Measurements from ENCODE around the gene APOA5. TPM values are rescaled to one million over a fixed set of nuclear protein-coding genes. Genes with fewer than 3 reads are reported as not detected.

Gene APOA5
- total and polyA plus RNA-seq, 9 of the 15 experiments (the other 6 are each of a cell fraction or from before 2014, with no cell fraction given) = not detected

DNA sequence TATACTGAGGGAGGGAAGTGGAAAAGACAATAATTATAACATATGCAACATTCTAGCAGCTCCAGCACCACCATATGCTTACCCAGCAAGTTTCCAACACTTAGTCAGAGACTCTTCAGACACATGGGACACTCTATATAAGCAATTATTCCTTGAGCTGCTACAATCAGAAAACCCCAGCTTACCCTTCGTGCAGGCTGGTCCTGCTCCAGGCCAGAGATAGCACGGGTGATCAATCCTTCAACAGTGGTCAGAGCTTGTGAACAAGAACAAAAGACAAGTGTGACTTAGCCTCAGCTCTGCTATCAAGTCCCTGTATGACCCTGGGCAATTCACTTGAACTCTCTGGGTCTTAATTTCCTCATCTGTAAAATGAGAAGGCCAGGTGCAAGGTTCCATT lies 5.4 kb downstream of the APOA5 start:
- peaks cover 54% of the 10 kb centered on the region for H3K36me3 ChIP-seq (ENCODE audit: control insufficient read depth, insufficient read depth, low read length)
- 28% methylated on average over 2 of the region's 2 CpGs for WGBS (ENCODE audit: insufficient coverage, low coverage, missing lambda C conversion rate)
- H3K9ac ChIP-seq (ENCODE audit: insufficient read depth in 1 of 2, low read depth in 2 of 2, low read length in 2 of 2) = peak overlapping the region in 1 of 2 experiments; percentile 88; a peak in 2 of 4 replicates
- no peak overlapping the region for H2AFZ ChIP-seq (ENCODE audit: low read depth, low read length)
- ChIA-PET POLR2A (interaction anchor here (0.8 to 2.8 kb wide), 5 partner anchors 9 to 27 kb away, joined by 3 to 15 read pairs (median 3); partner anchors contain the start of gene BUD13), CTCF (ENCODE audit: low intra/inter-chr PET ratio) (no interaction called here)
- H3K27me3 ChIP-seq (ENCODE audit: control insufficient read depth in 2 of 2, insufficient read depth in 2 of 2, low read length in 2 of 2) = no peaks in the 10 kb centered on the region
- no peak for DNase-seq (ENCODE audit: extremely low read depth in 1 of 4, low spot score in 3 of 4)
- intact Hi-C loops (cut with micrococcal nuclease) = no loop called here
- in situ Hi-C loops (cut with MboI) = loop anchor here (5.0 kb wide), 1 partner anchor 316 kb away; no protein-coding TSS in a partner anchor
- H4K20me1 ChIP-seq (replicated peaks; ENCODE audit: control insufficient read depth, insufficient read depth, low read length) = no peaks in the 10 kb centered on the region
- H3K4me2 ChIP-seq (ENCODE audit: insufficient read depth, low read length) = peak overlapping the region; percentile 92
- H3K4me3 ChIP-seq = peak overlapping the region; percentile 98; the same call in 1 of the 2 replicates
- H3K4me1 ChIP-seq (replicated peaks in 1 of 2; ENCODE audit: control insufficient read depth in 2 of 2, insufficient read depth in 2 of 2, low read length in 2 of 2) = peaks cover 19 to 24% of the 10 kb centered on the region in 2 experiments; a peak in 4 of 5 replicates
- no peak overlapping the region for H3K27ac ChIP-seq (ENCODE audit: extremely low read depth, low read depth, low read length)
- peaks cover 24% of the 10 kb centered on the region for H3K79me2 ChIP-seq (ENCODE audit: control insufficient read depth, insufficient read depth, low read length)
- no peak for ATAC-seq
- H3K9me3 ChIP-seq (replicated peaks; ENCODE audit: control insufficient read depth, insufficient read depth, low read depth, low read length) = no peaks in the 10 kb centered on the region
- FAIRE-seq = no peak
- no peaks in the 10 kb centered on the region for H3K9me1 ChIP-seq (ENCODE audit: control insufficient read depth, insufficient read depth, low read length)
- BruUV-seq (replicated peaks) = no TSS peak
- TF ChIP-seq CBFA2T2 (conservative IDR thresholded peaks at IDR 0.05) (0 out of 2 replicates have a peak, but pooled peaks have one; percentile 25), PRMT5 (CRISPR knock-in tag; IDR thresholded peaks at IDR 0.05) (no peak), ZNF324 (CRISPR knock-in tag; IDR thresholded peaks at IDR 0.05) (no peak), CEBPG (CRISPR knock-in tag; IDR thresholded peaks at IDR 0.05) (no peak), CEBPG (tag; conservative IDR thresholded peaks at IDR 0.05 in 1 of 2, IDR thresholded peaks at IDR 0.05 in 1 of 2) (no peak), ZFX (CRISPR knock-in tag; IDR thresholded peaks at IDR 0.05) (no peak), RBM39 (optimal IDR thresholded peaks at IDR 0.05; ENCODE audit: low read depth, low read length) (no peak), CBFA2T3 (IDR thresholded peaks at IDR 0.05) (peak; percentile 64), ZBTB7A (IDR thresholded peaks at IDR 0.05; ENCODE audit: borderline replicate concordance, control insufficient read depth, low read depth, low read length) (no peak), TCF3 (CRISPR knock-in tag; IDR thresholded peaks at IDR 0.05) (peak; percentile 69), MEIS2 (IDR thresholded peaks at IDR 0.05; ENCODE audit: partially characterized antibody) (peak; percentile 21), SAFB (IDR thresholded peaks at IDR 0.05; ENCODE audit: borderline replicate concordance, low read depth, low read length) (no peak), ZSCAN29 (IDR thresholded peaks at IDR 0.05) (no peak), PTBP1 (IDR thresholded peaks at IDR 0.05; ENCODE audit: low read depth, low read length) (no peak), ZNF316 (IDR thresholded peaks at IDR 0.05) (peak; percentile 29; the same call in 1 of the 2 replicates)
- TF ChIP-seq, protein P1, sequence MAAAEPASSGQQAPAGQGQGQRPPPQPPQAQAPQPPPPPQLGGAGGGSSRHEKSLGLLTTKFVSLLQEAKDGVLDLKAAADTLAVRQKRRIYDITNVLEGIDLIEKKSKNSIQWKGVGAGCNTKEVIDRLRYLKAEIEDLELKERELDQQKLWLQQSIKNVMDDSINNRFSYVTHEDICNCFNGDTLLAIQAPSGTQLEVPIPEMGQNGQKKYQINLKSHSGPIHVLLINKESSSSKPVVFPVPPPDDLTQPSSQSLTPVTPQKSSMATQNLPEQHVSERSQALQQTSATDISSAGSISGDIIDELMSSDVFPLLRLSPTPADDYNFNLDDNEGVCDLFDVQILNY (CRISPR knock-in tag; IDR thresholded peaks at IDR 0.05) = no peak
- TF ChIP-seq, protein P2, sequence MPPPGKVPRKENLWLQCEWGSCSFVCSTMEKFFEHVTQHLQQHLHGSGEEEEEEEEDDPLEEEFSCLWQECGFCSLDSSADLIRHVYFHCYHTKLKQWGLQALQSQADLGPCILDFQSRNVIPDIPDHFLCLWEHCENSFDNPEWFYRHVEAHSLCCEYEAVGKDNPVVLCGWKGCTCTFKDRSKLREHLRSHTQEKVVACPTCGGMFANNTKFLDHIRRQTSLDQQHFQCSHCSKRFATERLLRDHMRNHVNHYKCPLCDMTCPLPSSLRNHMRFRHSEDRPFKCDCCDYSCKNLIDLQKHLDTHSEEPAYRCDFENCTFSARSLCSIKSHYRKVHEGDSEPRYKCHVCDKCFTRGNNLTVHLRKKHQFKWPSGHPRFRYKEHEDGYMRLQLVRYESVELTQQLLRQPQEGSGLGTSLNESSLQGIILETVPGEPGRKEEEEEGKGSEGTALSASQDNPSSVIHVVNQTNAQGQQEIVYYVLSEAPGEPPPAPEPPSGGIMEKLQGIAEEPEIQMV (tag; conservative IDR thresholded peaks at IDR 0.05; ENCODE audit: low read depth) = no peak
- TF ChIP-seq, protein P3, sequence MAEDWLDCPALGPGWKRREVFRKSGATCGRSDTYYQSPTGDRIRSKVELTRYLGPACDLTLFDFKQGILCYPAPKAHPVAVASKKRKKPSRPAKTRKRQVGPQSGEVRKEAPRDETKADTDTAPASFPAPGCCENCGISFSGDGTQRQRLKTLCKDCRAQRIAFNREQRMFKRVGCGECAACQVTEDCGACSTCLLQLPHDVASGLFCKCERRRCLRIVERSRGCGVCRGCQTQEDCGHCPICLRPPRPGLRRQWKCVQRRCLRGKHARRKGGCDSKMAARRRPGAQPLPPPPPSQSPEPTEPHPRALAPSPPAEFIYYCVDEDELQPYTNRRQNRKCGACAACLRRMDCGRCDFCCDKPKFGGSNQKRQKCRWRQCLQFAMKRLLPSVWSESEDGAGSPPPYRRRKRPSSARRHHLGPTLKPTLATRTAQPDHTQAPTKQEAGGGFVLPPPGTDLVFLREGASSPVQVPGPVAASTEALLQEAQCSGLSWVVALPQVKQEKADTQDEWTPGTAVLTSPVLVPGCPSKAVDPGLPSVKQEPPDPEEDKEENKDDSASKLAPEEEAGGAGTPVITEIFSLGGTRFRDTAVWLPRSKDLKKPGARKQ (CRISPR knock-in tag; IDR thresholded peaks at IDR 0.05) = no peak

Measured in K562 (cell line).